Measurements from ENCODE around the gene LSM8.

- TF ChIP-seq CTCF (optimal IDR thresholded peaks at IDR 0.05 in 1 of 3, IDR thresholded peaks at IDR 0.05 in 1 of 3, conservative IDR thresholded peaks at IDR 0.05 in 1 of 3; ENCODE audit: extremely low read depth in 1 of 3, insufficient read depth in 2 of 3, low read length in 3 of 3): no peak
- no peak for TF ChIP-seq EZH2 (IDR thresholded peaks at IDR 0.05; ENCODE audit: low read length)
Measured at GRCh38 chr7:118140468-118140867, 43.5 kb upstream of the LSM8 start.

Data from keratinocyte (primary cell).